GM04503 (cell line): Measurements from ENCODE around the gene TRIM2.

ENCODE experiments used
- DNase-seq: peaks from one replicate; pipeline ENCODE4 v3.0.0-alpha.2; 2012; ENCODE audit warnings: low read depth

Gene TRIM2

DNA sequence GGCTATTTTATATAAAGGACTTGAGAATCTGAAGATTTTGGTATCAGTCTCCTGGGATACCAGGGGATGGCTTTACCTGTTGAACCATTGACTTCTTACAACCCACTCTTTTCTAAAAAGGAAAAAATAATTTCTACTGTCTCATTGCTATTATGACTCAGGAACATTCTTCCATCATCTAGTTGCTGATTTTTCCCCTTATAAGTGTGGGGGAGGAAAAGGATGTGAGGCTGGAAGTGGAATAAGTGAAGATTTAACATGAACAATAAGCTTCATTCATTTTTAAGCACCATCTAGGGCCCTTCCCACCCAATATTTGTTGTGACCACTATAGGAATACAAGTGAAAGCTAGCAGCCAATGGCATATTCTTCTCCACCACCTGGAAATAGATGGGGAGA, 129.6 kb downstream of the TRIM2 start:
- DNase-seq = no peak

- no peak for DNase-seq
Observed at GRCh38 chr4:153335665-153336064, 131.4 kb downstream of the TRIM2 start.

GRCh38 chr4:153337686-153338085, 133.4 kb downstream of the TRIM2 start:
- DNase-seq = no peak

DNA sequence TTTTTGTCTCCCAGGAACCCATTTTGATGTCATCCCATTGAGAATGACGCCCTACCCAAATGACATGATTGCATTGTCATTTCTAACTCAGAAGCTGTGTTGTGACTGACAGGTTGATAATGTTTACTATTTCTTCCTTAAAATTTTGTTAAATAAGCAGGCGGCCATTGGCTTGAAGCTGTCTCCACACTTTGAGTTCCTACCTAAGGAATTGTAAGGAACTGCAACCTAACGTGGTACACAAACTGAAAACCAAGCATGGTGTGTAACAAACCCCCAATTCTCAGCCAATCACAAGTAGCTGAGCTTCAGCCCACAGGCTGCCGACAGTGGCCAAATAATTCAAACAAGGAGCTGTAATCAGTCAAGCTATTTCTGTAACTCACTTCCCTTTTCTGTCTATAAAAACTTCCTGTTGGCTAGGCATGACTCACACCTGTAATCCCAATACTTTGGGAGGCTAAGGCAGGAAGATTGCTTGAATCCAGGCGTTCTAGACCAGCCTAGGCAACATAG, 137.4 kb downstream of the TRIM2 start:
- no peak for DNase-seq

DNA sequence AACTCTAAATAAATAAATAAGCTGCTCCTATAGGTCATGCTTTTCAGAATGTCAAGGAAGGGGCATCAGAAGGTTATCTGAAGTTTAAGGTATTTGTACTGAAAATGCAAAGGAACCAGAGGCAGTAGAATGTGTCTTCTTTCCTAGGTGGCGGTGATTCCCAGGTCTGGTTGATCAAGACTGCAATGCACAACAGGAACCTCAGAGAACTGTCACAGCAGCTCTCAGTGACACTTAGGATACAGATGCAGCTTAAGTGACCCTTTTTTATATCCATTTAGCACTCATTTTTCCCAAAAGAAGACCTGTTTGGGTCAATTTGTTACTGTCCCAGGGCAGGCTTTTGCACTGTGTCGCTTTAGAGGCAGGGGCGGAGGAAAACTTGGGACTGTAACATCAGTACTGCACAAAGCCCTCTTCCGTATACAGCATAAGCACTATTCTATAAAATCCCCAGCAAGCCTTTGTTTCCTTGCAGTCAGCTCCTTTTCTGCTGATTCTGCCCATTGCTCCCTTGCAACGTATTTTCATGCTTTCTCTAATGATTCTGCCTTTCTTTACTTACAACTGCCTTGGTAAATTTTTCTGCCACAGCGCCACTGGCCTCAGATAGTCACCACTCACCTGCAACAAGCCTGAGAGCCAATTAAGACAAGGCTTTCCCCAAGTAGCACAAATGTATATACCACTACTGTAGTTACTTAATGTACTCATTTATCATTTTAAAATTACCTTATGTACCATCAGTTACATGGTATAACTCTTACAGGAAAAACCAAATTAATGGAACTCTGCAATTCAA, 138.7 kb downstream of the TRIM2 start:
- DNase-seq = no peak

GRCh38 chr4:153344131-153345011, 140.1 kb downstream of the TRIM2 start, which contains the start of gene MND1:
Gene MND1, plus strand, starts transcription at chr4:153344688. Its CDS starts 50 bp downstream, at chr4:153344738.
- no peak for DNase-seq

DNA sequence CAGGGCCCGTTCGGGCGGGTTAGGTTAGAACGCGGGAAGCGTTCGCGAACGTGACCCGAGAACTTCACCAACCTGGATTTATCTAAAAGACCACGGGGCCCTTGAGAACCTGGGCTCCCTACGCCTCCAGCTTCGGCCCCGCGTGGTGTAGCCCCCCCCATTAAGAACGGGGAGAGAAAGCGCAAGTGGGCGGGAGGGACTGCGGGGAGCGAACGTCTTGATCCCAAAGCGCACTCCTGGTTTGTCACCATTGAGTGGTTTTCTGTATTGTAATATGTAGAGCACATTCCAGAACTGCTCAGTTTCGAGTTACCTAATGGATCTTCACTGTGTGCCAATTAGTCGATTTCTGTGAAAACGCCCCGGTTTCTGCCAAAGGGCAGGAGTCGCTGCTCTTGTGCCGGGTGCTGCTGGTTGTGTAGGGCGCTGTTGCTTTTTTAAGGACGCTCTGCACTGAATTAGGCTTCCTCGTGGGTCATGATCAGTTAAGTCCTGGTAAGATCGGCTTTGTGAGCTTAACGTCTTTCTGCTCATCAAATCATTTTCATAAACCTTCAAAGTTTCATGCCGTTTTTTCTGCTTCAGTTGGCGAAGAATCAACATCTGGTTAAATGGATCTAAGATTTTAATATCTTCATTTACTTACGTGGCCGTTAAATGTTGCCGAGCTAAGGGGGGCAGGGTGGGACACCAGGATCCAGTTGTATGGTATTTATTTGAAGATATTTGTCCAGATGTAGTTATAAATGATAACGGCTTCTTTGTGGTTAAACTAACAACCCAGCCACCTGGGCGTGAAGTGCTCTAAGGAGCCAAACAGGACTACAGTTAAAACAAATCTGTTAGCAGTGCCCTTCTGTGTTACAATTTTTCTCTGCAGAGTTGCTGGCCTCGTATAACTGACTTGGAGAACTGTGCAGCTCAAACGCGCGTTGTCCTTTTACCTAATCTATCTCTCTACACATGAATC, 141.1 kb downstream of the TRIM2 start:
- peak; percentile 29 for DNase-seq

DNA sequence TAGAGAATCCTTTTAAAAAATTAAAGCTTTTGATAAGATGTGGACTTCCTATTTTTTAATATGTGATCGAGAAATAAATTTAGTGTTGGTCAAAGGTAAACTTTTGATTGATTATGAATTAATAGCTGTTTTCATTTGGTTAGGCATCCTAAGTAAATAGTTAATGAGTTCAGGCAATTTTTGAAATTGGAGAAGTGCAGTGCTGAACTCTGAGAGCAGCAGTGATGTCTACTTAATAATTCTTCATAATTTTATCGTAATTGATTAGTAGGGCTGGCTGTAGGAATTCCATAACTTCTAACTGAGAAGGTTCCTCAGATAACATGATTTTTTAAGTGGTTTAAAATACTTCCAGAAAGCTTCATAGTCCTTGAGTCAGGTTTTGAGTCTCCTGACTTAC, 141.8 kb downstream of the TRIM2 start:
- no peak for DNase-seq

DNA sequence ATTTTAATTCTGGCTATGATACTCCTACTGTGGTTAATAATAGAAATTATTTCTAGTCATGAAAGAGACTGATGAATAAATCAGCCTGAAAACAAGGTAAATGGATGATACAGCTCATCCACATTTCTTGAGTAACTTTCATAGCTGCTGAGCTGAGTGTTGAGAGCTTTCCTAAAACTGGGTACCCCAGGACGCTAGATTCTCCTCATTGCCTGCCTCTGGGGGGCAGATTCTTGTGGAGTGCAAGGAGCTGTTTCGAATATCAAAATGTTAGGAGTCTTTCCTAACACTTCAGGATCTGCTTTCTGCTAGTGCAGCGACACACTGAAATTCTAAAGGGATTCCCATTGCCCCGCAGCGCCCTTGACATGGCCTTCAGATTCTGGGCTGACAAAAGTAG, 142.3 kb downstream of the TRIM2 start:
- no peak for DNase-seq

DNA sequence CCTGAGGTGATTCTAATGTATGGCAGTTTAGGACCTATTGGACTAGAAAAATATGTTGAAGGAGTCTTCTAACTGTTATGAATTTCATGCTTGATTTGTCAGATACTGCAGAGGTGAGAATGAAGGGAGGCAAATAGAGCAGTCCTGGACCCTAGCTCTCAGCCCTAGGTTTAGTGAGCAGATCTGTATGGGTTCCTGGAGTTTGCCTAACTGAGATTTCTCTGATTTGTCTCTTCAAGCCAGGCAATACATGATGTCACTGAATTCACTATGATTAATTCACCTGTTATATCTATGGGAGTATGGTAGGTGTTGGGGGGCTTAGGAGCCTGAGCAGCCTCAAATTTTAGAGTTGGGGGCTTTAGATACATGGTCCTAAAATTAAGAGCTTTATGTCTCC, 142.9 kb downstream of the TRIM2 start:
- no peak for DNase-seq

- no peak for DNase-seq
Observed at GRCh38 chr4:153348006-153348405, 143.8 kb downstream of the TRIM2 start.

DNA sequence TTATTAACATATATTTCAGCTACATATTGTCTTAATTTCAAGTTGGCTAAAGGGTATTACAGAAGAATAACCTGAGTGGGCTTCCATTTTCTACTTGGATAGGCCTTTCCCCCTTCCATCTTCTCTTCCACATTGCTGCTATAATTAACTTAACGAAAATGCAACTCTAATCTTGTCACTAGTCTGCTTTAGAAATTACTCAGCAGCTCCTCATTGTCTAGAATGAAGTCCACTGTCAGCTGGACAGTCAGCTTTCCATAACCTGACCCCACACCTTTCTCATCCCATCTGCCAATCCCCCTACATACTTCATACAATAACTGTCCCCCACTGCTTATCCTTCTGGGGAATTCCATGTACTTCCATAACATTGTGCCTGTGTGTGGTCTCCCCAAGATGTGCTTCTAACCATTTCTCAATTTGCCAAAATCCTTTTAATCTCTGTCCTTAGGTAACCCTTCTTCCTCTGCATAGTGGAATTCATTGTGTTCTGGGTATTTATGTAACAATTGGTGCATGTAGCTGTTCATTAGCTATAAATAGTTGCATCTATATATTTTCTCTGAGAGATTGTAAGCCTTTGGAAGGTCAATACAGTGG, 145.1 kb downstream of the TRIM2 start:
- DNase-seq = no peak

DNA sequence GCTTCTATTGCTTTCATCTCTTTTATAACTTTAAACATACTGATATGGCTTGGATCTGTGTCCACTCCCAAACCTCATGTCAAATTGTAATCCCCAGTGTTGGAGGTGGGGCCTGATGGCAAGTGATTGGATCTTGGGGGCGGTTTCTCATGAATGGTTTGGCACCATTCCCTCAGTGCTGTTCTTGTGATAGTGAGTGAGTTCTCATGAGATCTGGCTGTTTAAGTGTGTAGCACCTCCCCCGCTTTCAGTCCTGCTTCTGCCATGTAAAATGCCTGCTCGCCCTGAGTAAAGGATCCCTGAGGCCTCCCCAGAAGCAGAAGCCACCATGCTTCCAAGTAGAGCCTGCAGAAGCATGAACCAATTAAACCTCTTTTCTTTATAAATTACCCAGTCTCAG, 157.9 kb downstream of the TRIM2 start:
- DNase-seq = no peak

DNA sequence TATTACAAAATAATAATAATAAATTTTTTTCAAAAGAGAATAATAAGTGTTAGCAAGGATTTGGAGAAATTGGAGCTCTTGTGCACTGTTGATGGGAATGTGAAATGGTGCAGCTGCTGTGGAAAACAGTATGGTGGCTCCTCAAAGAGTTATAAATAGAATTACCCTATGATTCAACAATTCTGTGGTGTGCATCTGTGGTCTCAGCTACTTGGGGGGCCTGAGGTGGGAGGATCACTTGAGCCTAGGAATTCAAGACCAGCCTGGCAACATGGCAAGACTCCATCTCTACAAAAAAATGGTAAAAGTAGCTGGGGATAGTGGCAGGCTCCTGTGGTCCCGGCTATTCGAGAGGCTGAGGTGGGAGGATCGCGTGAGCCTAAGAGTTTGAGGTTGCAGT, 159.8 kb downstream of the TRIM2 start:
- no peak for DNase-seq

DNA sequence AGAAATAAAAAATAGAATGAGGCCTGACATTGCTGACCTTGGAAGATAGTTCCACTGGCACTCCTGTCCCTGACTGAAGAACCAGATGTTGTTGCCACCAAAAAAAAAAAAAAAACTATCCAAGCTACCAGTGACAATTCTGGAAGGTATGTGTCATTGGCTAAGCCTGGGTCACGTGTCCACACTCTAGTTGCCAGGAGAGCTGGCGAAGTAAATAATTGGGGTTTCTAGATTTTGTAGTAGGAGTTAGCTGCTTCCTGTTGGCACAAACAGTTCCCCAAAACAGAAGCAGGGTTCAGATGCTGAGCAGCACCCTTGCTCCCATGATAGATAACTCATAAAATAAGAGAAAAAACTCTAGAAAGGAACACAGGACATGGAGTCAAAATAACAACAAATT, 160.8 kb downstream of the TRIM2 start:
- DNase-seq = no peak

- DNase-seq = no peak
Observed at GRCh38 chr4:153366486-153366885, 162.2 kb downstream of the TRIM2 start.

DNA sequence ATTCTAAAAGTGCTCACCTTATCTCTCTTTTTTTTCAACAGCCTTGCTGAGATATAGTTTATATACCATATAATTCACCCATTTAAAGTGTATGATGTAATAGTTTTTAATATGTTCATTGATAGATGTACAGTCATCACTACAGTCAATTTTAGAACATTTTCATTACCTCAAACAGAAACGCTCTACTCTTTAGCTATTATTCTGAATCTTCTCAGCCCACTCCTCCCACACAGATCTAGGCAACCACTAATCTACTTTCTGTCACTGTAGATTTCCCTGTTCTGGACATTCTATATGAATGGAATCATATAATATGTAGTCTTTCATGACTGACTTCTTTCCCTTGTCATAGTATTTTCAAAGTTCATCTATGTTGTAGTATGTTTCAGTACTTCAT, 162.8 kb downstream of the TRIM2 start:
- DNase-seq = no peak

GRCh38 chr4:153369021-153369420, 164.8 kb downstream of the TRIM2 start:
- no peak for DNase-seq

- no peak for DNase-seq
Observed at GRCh38 chr4:153371701-153372234, 167.5 kb downstream of the TRIM2 start.

- DNase-seq = no peak
Observed at GRCh38 chr4:153372967-153373562, 168.8 kb downstream of the TRIM2 start.

DNA sequence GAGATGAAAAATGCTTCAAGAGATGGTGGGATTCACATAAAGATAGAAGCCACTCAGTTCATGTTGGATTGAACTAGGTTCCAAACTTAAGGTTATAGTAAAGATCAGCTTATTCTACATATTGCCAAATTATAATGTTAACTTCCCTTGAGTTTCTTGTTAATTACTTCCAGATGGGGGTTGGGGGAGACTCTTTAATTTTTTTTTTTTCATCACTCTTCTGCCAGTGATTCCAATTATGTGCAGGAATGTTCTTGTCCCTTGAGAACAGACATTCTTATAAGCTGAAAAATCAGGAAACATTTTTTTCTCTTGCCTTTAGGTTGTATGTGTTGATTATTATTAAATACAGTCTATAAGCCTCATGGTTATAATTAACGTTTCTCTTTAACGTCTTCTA, 170.2 kb downstream of the TRIM2 start:
- peak; percentile 38 for DNase-seq
